NCI-H2171 (cell line): ENCODE measurements around the gene COL6A2.
A peak's percentile ranks its signal among the peaks of the same experiment; 100 is the strongest.

Source experiments
- DNase-seq: peaks from one replicate; lab custom pipeline; 2025; lab: John Stamatoyannopoulos, UW

COL6A2 gene

DNA sequence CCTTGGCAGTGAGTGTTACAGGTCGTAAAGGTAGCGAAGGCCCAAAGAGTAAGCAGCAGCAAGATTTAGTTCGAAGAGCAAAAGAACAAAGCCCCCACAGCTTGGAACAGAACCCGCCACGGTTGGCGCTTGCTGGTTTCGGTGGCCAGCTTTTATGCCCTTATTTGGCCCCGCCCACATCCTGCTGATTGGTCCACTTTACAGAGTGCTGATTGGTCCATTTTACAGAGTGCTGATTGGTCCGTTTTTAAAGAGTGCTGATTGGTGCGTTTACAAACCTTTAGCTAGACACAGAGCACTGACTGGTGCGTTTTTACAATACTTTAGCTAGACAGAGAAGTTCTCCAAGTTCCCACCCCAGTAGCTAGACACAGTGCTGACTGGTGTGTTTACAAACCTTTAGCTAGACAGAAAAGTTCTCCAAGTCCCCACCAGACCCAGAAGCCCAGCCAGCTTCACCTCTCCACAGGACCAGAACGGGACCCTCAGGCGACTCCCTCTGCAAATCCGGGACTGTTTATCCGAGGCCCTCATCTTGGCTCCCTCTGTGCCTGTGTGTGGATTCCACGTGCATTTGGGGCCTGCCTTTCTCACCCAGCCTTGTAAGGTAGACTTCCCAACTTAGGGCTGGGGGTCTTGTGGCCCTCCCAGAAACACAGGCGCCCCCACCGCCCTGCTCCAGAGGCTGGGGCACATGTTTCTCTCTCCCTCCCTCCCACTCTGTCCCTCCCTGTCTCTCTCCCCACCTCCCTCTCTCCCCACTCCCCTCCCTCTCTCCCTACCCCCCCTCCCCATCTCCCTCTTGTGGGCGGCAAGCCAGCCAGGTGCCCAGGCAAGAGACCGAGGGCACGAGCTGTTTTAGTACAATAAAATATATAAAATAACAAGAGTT is 44.9 kb downstream of the COL6A2 start:
- no peak for DNase-seq

DNA sequence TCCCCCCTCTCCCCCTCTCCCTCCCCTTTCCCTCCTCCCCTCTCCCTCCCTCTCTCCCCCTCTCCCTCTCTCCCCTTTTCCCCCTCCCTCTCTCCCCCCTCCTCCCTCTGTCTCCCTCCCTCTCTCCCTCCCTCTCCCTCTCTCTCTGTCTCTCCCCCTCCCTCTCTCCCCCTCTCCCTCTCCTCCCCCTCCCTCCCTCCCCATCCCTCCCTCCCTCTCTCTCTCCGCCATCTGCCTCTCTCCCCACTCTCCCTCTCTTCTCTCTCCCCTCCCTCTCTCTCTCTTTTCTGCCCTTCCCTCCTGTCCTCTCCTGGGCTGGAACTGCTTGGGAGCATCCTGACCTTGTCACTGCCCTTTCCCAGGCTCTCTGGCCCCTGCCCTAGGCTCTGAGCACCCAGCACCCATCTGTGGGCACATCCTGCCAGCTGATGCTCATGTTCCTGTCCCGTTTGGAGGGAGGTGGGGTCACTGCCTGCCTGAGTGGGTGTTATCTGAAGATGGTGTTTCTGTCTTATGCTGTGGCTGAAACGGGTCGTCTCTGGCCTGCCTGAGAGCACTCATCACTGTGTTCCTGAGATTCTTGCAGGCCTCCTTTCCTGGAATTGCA is 46.7 kb downstream of the COL6A2 start:
- peak; percentile 76 for DNase-seq

DNA sequence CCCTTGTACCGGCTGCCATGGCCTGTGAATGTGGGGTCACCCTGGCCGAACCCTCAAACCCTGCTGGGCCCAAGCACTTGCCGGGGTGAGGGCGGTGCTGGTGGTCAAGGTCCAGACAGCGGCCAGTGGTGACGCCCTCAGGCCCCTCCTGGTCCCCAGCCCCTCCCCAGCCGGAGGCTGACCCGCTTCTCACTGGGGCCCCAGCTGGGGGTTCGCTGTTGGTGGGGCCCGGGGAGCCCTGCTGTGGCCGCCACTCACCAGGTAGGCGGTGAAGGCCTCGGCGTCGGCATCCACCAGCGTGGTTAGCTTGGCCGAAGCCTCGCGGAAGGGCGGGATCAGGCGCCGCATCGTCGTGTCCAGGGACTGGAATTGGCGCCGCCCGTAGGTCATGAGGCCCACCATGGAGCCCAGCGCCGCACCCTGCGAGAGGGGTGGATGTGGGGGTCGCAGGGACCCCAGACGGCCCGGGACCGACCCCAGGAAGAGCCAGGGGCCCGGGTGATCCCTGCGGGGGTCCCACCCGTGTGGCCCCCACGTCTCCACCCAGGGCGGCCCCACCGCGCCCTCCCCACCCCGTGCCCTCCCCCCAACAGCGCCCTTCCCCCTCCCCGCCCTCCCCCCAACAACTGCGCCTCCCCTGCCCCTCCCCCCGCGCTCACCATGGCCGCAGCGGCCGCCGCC is 47.4 kb downstream of the COL6A2 start:
- DNase-seq, result no peak

DNA sequence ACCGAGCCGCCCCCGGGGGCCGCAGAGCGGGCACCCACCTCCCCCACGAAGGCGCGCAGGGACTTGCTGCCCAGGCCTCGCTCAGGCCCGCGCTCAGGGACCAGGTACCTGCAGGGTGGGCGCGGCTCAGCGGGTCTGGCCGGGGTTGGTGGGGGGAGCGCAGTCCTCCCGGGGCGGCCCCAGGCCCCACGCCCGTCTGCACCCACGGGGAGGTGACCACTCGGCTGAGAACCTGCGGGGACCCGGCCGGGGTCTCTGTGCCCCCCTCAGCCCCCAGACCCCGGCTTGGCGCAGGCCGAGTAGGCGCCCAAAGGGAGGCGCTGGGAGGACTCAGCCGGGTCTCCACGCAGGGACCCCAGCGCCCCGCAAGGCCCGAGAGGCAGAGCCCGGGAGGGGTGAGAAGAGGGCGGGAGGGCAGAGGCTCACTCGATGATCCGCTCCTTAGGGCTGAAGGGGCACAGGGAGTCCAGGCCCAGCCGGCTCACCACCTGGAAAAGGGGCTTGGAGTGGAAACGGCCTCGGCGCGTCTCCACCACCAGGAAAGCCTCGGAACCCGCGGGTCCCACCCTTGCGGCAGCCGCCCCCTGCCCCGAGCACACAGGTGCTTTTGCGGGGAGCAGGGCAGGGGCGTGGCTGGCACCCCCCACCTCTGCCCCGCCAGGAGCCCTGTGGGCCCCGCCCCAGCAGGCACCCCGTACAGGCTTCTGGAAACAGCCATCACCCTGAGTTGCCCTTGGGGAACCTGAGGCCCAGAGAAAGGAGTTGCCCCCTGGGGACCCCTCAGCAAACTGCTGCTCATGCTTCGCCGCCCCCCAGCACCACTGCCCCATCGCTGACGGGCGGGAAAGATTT is 48.2 kb downstream of the COL6A2 start:
- no peak for DNase-seq

DNA sequence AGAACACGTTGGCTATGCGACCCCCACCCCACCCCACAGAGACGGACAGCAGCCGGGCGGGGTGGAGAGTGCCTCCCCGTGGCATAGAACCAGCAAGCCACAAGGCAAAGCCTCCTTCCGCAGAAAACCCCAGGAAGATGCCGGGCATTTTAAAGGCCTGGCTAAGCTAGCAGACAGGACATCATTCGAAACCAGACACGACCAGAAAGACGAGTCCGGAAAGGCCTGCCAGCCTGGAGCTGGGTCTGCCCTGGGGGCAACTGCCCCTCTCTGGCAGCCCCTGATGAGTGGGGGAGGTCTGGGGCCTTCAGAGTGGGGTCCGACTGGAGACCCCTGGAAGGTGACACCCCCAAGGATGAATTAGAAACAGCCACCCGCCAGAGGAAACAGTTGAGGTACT is 48.9 kb downstream of the COL6A2 start:
- DNase-seq, result no peak

DNA sequence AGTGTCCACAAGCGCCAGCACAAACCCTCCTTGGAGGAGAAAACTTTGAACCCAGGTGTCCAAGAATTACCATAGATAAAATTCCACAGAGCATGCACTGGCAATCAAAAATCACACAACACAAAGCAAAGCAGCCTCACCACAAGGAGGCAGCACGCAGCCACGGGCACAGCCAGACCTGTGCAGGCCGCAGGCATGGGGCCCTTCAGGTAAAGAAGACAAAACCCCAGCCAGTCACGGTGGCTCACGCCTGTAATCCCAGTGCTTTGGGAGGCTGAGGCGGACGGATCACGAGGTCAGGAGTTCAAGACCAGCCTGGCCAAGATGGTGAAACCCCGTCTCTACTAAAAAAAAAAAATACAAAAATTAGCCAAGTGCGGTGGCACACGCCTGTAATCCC is 49.5 kb downstream of the COL6A2 start:
- peak; percentile 18 for DNase-seq

DNA sequence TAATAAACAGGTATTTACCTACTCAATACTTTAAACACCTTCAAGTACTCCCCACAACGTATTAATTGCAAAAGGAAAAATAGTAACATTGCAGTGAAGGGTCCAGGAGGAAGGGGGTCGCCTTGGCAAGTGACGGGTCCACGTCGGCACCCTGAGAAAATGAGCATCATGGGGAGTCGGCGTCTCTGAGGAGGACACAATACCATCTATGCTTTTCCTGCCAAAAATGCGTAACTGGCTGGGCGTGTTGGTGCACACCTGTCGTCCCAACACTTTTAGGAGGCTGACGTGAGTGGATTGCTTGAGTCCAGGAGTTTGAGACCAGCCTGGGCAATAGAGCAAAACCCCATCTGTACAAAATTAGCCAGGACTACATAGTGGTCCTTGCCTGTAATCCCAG is 50.2 kb downstream of the COL6A2 start:
- DNase-seq, result no peak

DNA sequence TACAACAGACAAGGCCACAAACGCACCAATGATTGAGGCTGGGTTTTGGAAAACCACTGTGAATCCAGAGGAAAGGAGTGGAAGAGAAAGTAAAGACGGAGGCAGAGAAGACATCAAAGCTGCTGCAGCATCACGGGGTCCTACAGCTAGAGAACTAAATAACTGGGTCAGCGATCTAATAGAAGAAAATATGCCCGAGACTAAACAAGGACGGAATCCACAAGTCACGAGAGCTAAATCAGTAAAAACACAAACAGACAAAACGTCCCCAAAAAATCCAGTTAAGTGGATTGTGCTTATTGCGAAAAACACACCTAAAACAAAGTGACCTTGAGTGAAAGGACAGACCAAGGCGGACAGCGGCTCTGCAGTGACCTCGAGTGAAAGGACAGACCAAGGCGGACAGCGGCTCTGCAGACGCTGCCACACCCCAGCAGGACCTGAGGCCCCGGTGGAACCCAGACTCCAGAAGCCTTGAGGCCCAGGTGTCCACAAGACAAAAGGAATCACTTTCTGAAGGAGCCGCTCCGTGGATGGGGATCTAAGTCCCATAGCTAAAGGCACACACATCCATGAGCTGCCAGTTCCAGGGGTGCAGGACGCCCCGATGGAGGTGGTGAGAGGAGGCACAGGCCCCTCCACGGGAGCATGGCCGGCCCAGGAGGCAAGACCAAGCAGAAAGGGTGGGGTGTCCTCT is 51.4 kb downstream of the COL6A2 start:
- DNase-seq, result no peak

DNA sequence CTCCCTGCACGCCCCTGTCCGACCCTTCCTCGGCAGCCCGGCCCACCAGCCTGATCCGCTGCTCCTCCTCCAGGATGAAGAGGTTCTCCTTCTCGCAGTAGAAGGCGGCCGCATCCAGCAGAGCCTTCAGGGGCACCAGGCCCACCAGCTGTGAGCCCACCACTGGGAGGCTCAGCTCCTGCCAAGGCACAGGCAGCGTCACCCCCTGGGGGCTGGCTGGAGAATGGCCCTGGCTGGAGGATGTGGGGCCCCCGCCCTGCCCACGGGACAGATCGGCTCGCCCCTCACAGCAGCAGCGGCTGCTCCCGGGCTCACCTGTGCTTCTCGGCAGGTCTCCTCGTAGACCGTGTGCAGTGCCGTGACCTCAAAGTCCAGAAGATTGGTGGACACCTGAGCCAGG is 52.2 kb downstream of the COL6A2 start:
- DNase-seq, result no peak

DNA sequence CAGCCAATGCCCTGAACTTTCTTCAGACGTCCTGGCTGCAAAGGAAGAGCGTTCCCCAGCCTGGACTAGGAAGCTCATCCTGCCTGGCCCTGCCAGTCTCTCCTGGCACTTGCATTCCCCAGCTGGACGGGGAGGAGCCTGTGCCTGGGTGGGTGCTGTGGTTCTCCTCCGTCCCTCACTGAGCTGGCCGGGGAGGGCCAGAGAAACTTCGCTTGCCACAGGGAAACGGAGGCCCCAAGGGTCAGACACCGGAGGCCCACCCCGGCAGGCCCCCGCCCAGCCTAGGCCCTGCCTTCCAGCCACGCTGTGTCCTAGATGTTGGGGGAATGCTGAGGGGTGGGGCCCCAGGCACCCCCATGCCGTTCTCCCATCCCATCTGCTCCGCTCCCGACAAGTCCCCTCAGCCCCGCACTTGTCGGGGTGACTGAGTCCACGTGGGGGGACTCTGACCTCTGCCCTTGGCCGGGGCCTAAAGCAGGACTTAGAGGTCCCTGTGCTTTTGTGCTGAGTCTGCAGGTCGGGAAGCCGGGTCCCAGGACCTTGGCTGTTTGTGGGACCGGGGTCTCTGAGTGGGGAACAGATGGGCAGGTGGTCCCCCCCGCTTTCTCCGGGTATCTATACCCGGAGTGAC is 52.7 kb downstream of the COL6A2 start:
- DNase-seq, result no peak

DNA sequence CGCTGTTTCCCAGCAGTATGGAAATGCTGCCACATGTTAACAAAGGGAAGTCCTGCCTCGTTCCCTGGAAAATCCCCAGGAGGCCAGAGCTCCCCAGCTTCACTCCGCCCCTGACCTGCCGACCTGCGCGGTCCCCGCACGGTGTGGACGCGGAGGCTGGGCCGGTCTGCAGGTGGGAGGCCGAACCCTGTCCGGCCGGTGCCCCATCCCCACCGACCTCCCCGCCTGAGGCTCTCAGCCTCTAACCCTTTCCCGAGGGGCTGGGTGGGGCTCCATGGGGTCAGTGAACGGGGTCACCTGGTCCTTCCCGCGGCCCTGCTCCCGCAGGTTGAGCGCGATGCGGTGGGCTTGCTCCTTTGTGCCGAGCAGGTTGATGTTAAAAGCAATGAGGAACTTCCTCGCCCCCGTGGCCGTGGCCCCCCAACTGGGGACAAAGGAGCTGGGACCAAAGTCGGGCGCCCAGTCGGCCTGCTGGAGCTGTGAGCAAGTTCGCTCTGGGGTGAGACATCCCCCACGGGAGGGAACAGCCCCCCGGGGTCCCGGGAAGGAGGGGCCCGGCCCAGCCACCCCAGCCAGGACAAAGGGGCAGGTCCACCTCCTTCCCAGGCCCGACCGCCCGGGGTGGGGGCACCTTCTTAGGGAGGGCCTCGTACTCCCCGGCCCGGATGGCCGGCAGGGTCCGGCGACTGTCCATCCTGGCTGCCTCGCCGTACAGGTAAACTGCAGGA is 53.5 kb downstream of the COL6A2 start:
- no peak for DNase-seq

DNA sequence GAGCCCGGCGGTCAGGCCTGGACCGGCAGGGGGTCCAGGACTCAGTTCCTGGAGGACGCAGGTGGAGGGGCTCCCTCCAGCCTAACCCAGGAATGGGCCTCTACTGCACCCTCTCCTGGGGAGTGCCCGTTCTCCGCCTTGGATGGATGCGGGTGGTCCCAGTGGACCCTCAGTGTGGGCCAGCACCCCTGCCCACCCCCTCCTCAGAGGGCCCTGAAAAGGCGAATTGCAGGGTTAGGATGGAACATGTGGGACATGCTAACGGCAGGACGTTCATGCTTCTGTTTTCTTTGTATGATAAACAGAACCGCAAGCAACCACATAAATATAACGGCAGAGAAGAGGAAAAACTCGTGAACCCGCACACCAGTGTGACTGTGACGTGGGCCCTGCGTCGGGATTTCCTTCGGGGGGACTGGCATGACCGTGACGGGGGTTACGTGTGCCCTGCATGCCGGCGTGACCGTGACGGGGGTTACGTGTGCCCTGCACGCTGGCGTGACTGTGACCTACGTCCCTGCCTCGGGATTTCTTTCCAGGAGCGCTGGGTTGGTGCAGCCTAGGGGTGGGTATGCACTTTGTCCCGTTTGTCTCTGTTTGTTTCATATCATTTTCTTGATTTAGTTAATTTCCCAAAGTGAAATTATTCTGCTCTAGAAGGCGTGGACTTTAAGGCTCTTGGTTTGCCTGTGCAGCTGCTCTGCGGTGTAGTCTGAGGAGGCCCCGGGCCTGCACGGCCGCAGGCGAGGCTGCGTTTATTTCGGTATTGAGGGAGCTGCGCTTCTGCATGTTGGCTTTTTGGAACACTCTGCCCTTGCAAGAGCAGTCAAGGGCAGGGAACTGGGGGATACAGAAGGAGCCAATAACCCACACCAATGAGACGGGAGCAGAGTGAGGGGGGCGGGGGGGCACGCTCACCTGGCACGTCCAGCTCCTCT is 54.3 kb downstream of the COL6A2 start:
- DNase-seq, result no peak

DNA sequence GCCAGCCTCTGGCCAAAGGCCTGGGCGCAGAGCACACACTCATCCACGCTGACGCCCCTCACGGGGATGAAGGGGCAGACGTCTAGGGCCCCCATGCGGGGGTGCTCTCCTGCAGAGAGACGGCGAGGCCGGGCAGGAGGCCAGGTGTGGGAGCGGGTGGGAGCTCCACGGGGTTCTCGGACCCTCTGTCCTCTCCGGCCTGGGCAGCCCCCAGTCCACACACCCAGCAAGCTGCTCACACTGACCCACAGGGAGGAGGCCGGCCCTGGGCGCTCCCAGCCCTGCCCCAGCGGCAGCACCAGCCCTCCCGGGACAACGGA is 55.0 kb downstream of the COL6A2 start:
- DNase-seq, result no peak

DNA sequence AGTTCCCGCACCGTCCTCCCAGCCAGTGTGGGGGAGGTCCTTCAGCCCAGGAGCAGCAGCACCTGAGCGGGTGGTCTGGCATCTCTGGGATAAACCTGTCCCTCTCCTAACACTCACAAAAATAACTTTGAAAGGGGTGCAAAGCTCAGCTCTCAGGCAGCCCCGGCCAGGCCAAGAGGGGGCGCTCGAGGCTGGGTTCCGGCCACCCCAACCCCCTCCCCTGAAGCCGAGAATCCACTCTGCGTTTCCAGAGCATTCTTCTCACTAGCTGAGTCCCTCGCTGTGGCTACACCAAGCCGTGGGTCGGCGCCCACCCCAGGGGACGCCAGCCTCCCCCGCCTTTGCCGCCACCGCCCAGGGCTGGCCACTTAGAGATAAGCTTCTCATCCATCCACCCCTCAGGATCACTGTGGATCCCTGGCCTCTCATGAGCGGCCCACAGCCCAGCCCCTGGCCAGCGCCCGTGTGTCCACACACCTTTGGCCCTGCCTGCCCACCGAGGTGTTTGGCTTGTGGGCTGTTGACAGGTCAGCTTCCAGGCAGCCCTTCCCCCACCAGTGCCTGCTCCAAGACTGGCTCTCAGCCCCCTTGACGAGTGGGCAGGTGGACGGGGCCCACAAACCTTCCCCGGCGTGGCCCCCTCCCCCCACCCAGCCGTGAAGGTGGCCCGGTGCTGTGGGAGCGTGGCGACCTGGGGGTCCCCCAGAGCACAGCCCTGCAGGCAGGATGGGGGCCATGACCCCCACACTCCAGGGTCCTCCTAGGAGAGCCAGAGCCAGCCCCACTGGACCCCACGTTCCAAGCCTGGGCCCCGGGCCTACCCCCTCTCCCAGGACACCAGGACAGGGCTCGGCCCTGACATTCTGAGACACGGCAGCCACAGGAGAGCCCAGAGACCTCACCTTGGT is 55.6 kb downstream of the COL6A2 start:
- no peak for DNase-seq

DNA sequence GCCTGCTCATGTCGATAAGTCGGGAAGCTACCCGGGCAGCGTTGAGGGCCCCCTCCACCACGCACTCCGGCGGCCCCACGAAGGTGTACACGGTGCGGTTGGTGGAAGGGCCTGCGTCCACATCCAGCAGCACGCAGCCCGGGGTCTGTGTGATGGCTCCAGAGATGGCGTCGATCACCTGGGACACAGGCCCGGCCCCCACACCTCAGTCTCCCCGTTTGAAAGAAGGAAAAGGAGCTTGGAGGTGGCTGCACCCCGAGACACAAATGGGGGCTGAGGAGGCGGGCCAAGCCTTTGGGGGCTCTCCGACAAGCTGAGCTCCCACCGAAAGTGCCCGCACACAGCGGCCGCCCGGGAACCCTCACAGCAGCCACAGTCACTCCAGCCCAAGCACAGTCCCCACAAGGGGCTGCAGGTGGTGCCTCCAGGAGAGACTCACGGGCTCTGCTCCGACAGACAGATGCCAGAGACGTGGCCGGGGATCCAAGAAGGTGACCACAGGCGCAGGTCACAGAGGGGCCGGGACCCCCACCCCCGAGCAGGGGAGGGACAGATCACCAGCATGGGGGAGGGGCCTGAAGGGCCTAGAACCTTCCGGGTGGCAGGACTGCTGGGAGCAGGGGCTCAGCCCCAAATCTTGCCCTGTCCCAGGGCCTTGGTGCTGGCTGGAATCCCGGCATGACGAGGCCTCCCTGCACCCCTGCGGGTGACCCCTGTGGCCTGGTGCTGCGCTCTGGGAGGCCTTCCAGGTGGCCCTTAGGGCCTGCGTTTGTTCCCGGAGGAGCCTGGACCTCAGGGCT is 56.4 kb downstream of the COL6A2 start:
- DNase-seq, result no peak

DNA sequence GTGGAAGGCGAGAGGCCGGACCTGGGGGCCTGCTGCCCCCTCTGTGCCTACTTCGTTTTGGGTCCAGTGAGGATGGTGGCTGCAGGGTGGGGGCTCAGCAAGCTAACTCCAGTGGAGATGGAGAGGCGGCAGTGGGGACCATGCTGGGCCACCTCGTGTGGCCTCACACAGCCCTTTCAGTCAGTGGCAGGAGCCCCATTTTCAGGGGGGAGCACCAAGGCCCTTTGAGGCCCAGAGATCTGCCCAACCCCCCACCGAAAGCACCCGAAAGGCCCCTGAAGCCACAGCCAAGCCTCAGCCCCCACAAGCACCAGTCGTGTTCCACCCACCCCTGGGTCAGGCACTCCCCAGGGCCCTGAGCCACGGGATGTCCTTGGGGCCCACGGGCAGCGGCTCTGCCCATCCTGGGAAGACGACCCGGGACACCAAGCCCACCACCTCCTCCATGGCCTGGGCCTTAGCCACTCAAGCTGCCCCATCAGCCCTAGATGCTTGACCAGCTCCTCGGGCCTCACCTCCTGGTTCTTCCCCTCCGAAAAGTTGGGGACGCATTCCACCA is 57.1 kb downstream of the COL6A2 start:
- DNase-seq, result no peak
